HG03575 (cell line): ENCODE data around the gene PKN2.
"Not testable (repeated sequence)": the region's sequence is repeated elsewhere in the genome, so short reads cannot be mapped to it uniquely, and the experiment has no call there.

ENCODE experiments used
- ATAC-seq: cut with Tn5 transposase; IDR thresholded peaks from one replicate; pipeline ENCODE4 v1.9.1; 2021; ENCODE audit not compliant: unreplicated experiment, insufficient number of reproducible peaks, low FRiP score; ENCODE audit errors: extremely low read depth

PKN2 gene

GRCh38 chr1:88670462-88670861, 13.6 kb upstream of the PKN2 start:
- ATAC-seq: no peak

- no peak for ATAC-seq
Measured at GRCh38 chr1:88673446-88673845, 10.6 kb upstream of the PKN2 start.

- no peak for ATAC-seq
Measured at GRCh38 chr1:88678405-88678804, 5.7 kb upstream of the PKN2 start.

- no peak for ATAC-seq
Measured at GRCh38 chr1:88680471-88680870, 3.6 kb upstream of the PKN2 start.

- ATAC-seq: no peak
Measured at GRCh38 chr1:88680911-88681622, 3.0 kb upstream of the PKN2 start.

- ATAC-seq: peak; percentile 20
Measured at GRCh38 chr1:88684482-88685258, 597 bp downstream of the PKN2 start.

- no peak for ATAC-seq
Measured at GRCh38 chr1:88685259-88685620, 1.2 kb downstream of the PKN2 start.

GRCh38 chr1:88691540-88691939, 7.5 kb downstream of the PKN2 start:
- no peak for ATAC-seq

- ATAC-seq: no peak
Measured at GRCh38 chr1:88695781-88696180, 11.7 kb downstream of the PKN2 start.

- ATAC-seq: no peak
Measured at GRCh38 chr1:88697503-88697902, 13.4 kb downstream of the PKN2 start.

- no peak for ATAC-seq
Measured at GRCh38 chr1:88698140-88698539, 14.1 kb downstream of the PKN2 start.

- no peak for ATAC-seq
Measured at GRCh38 chr1:88698764-88699163, 14.7 kb downstream of the PKN2 start.

- ATAC-seq: no peak
Measured at GRCh38 chr1:88700425-88701013, 16.4 kb downstream of the PKN2 start.

GRCh38 chr1:88701275-88701674, 17.2 kb downstream of the PKN2 start:
- peak; percentile 81 for ATAC-seq

- ATAC-seq: not testable (repeated sequence)
Measured at GRCh38 chr1:88701793-88702192, 17.7 kb downstream of the PKN2 start.

GRCh38 chr1:88708011-88708410, 23.9 kb downstream of the PKN2 start:
- ATAC-seq: no peak

- ATAC-seq: not testable (repeated sequence)
Measured at GRCh38 chr1:88712907-88713306, 28.8 kb downstream of the PKN2 start.

GRCh38 chr1:88716571-88716970, 32.5 kb downstream of the PKN2 start:
- not testable (repeated sequence) for ATAC-seq

GRCh38 chr1:88722492-88722891, 38.4 kb downstream of the PKN2 start:
- ATAC-seq: no peak

- ATAC-seq: no peak
Measured at GRCh38 chr1:88726697-88727096, 42.6 kb downstream of the PKN2 start.
